ENCODE measurements around the gene RPL19. TPM values are rescaled to one million over a fixed set of nuclear protein-coding genes. Genes with fewer than 3 reads are reported as not detected.

Gene RPL19
- total RNA-seq, 4 donors from 2014 or later, result 3,050 to 5,448 (median 3,578) TPM

GRCh38 chr17:39205112-39205526 lies 5.0 kb downstream of the RPL19 start:
- 81 to 89% methylated on average over 3 of the region's 3 CpGs for WGBS, 2 donors
- intact Hi-C loops (cut with DNase I; ENCODE audit: low total_unique reads), result loop anchor here (5.0 kb wide), 1 partner anchor 552 kb away; no protein-coding TSS in a partner anchor
- TF ChIP-seq POLR2A (IDR thresholded peaks at IDR 0.05), result no peak
- no peak for TF ChIP-seq CTCF (IDR thresholded peaks at IDR 0.05)
- H3K4me3 ChIP-seq (ENCODE audit: low read depth, poor library complexity, severe bottlenecking), result no peak overlapping the region
- no peak for DNase-seq (ENCODE audit: low spot score in 2 of 2)

- DNase-seq (ENCODE audit: low spot score in 2 of 2), result peak in 1 of 2 donors; percentile 84
- TF ChIP-seq POLR2A (IDR thresholded peaks at IDR 0.05) (no peak), CTCF (IDR thresholded peaks at IDR 0.05) (no peak)
- no peak overlapping the region for H3K4me3 ChIP-seq (ENCODE audit: low read depth, poor library complexity, severe bottlenecking)
- WGBS, 2 donors, result 53 to 58% methylated on average over 7 of the region's 7 CpGs
- intact Hi-C loops (cut with DNase I; ENCODE audit: low total_unique reads), result loop anchor here (5.0 kb wide), 1 partner anchor 549 kb away; no protein-coding TSS in a partner anchor
These were observed 8.1 kb downstream of the RPL19 start for GRCh38 chr17:39208136-39208535.

- WGBS, 2 donors, result 56 to 63% methylated on average over 8 of the region's 8 CpGs
These were observed 8.8 kb downstream of the RPL19 start for GRCh38 chr17:39208893-39209292.

GRCh38 chr17:39209317-39210092 lies 9.4 kb downstream of the RPL19 start:
- 2 to 6% methylated on average over 6 to 28 of the region's 39 CpGs for WGBS, 2 donors
- intact Hi-C loops (cut with DNase I; ENCODE audit: low total_unique reads), result loop anchor here (5.0 kb wide), 1 partner anchor 548 kb away; no protein-coding TSS in a partner anchor
- TF ChIP-seq CTCF (IDR thresholded peaks at IDR 0.05), result no peak
- no peak for TF ChIP-seq POLR2A (IDR thresholded peaks at IDR 0.05)
- H3K4me3 ChIP-seq (ENCODE audit: low read depth, poor library complexity, severe bottlenecking), result no peak overlapping the region
- peak; percentile 81 to 91 for DNase-seq (ENCODE audit: low spot score in 2 of 2)

More at GRCh38 chr17:39208893-39209292, 8.8 kb downstream of the RPL19 start:
- intact Hi-C loops (cut with DNase I; ENCODE audit: low total_unique reads), result loop anchor here (5.0 kb wide), 1 partner anchor 548 kb away; no protein-coding TSS in a partner anchor
- peak; percentile 42 to 83 for DNase-seq (ENCODE audit: low spot score in 2 of 2)
- TF ChIP-seq CTCF (IDR thresholded peaks at IDR 0.05) (no peak), POLR2A (IDR thresholded peaks at IDR 0.05) (no peak)
- H3K4me3 ChIP-seq (ENCODE audit: low read depth, poor library complexity, severe bottlenecking), result no peak overlapping the region

- 26 to 64% methylated on average over 7 to 10 of the region's 22 CpGs for WGBS, 2 donors
- no peak for DNase-seq (ENCODE audit: low spot score in 2 of 2)
- no peak overlapping the region for H3K4me3 ChIP-seq (ENCODE audit: low read depth, poor library complexity, severe bottlenecking)
- no peak for TF ChIP-seq POLR2A (IDR thresholded peaks at IDR 0.05)
- no peak for TF ChIP-seq CTCF (IDR thresholded peaks at IDR 0.05)
- intact Hi-C loops (cut with DNase I; ENCODE audit: low total_unique reads), result no loop called here
These were observed 10.0 kb downstream of the RPL19 start for GRCh38 chr17:39210093-39210434.

Data from lower leg skin (tissue), 4 donors.